NCI-H345 treated with DMSO at 0.1 percent for 48 hours (cell line): Measurements from ENCODE around the gene RAB11A.

ENCODE experiments used
- DNase-seq: peaks from one replicate; lab custom pipeline; 2025; ENCODE audit not compliant: unreplicated experiment; lab: John Stamatoyannopoulos, UW

The RAB11A gene

GRCh38 chr15:65916041-65916663 is 46.9 kb downstream of the RAB11A start:
- no peak for DNase-seq

- DNase-seq = no peak
These were observed 47.5 kb downstream of the RAB11A start for GRCh38 chr15:65916664-65917406.

- DNase-seq = no peak
These were observed 48.1 kb downstream of the RAB11A start for GRCh38 chr15:65917407-65917756.

- DNase-seq = no peak
These were observed 48.6 kb downstream of the RAB11A start for GRCh38 chr15:65917936-65918335.

- no peak for DNase-seq
These were observed 49.1 kb downstream of the RAB11A start for GRCh38 chr15:65918357-65918920.

GRCh38 chr15:65918945-65919344 is 49.7 kb downstream of the RAB11A start:
- DNase-seq = no peak

- no peak for DNase-seq
These were observed 50.1 kb downstream of the RAB11A start for GRCh38 chr15:65919353-65919752.

- peak; percentile 12 for DNase-seq
These were observed 50.8 kb downstream of the RAB11A start for GRCh38 chr15:65920121-65920520.

GRCh38 chr15:65920825-65921309 is 51.6 kb downstream of the RAB11A start:
- no peak for DNase-seq

- DNase-seq = no peak
These were observed 52.5 kb downstream of the RAB11A start for GRCh38 chr15:65921780-65922179.

GRCh38 chr15:65922621-65923020 is 53.3 kb downstream of the RAB11A start:
- DNase-seq = no peak

- DNase-seq = no peak
These were observed 54.0 kb downstream of the RAB11A start for GRCh38 chr15:65923264-65923663.

GRCh38 chr15:65924004-65924403 is 54.7 kb downstream of the RAB11A start:
- no peak for DNase-seq

- no peak for DNase-seq
These were observed 56.0 kb downstream of the RAB11A start for GRCh38 chr15:65925338-65925737.

- no peak for DNase-seq
These were observed 57.2 kb downstream of the RAB11A start for GRCh38 chr15:65926459-65926858.

GRCh38 chr15:65926899-65927298 is 57.6 kb downstream of the RAB11A start:
- DNase-seq = no peak

- no peak for DNase-seq
These were observed 58.3 kb downstream of the RAB11A start for GRCh38 chr15:65927545-65927944.

GRCh38 chr15:65929573-65929972 is 60.3 kb downstream of the RAB11A start:
- DNase-seq = no peak

GRCh38 chr15:65930134-65930533 is 60.8 kb downstream of the RAB11A start:
- DNase-seq = peak; percentile 54

- DNase-seq = no peak
These were observed 61.9 kb downstream of the RAB11A start for GRCh38 chr15:65931221-65931620.

GRCh38 chr15:65935391-65935790 is 66.1 kb downstream of the RAB11A start:
- no peak for DNase-seq

GRCh38 chr15:65936282-65936681 is 67.0 kb downstream of the RAB11A start:
- DNase-seq = no peak
